Thyroid gland (tissue), 4 donors: ENCODE measurements around the gene PRKCE.

Experiments used
- CTCF ChIP-seq, 6 experiments: fragments of 200-600 bp in 3 of 6; fragments of 450-650 bp in 3 of 6; sonication (generic) in 3 of 6; IDR thresholded peaks; one replicate each; pipeline ENCODE4 v1.5.1; 2016 to 2019; ENCODE audit warnings: antibody characterized with exemption in 6 of 6, mild to moderate bottlenecking in 2 of 6, inconsistent platforms in 1 of 6, moderate library complexity in 1 of 6
- POLR2A ChIP-seq, 2 donors: fragments of 450-650 bp; IDR thresholded peaks; one replicate each; pipeline ENCODE4 v1.6.1; 2017; ENCODE audit warnings: antibody characterized with exemption in 2 of 2, mild to moderate bottlenecking in 2 of 2, moderate library complexity in 1 of 2

- TF ChIP-seq CTCF (IDR thresholded peaks at IDR 0.05) (no peak), POLR2A (IDR thresholded peaks at IDR 0.05) (no peak)
Observed at GRCh38 chr2:46023165-46023854, 371.8 kb downstream of the PRKCE start.
